Measurements from ENCODE around the gene PRR36.
"Not testable (repeated sequence)": the region's sequence is repeated elsewhere in the genome, so short reads cannot be mapped to it uniquely, and the experiment has no call there.

Gene PRR36

GRCh38 chr19:7903244-7904073 lies 29.3 kb upstream of the PRR36 start, which contains the start of gene MAP2K7:
MAP2K7 (plus strand) TSS chr19:7903877; CDS start chr19:7903945, 68 bp downstream.
- peak within 1 kb of the TSS; percentile 91 for H3K27ac ChIP-seq (ENCODE audit: low read length)
- H3K36me3 ChIP-seq (ENCODE audit: insufficient read depth, low read depth, low read length), result peaks cover 4% of the 10 kb centered on the region; the same call in 1 of the 2 replicates
- H3K9me3 ChIP-seq (ENCODE audit: insufficient read depth, low read depth, low read length), result no peaks in the 10 kb centered on the region
- H3K4me1 ChIP-seq (ENCODE audit: insufficient read depth, low read length), result peaks cover 7% of the 10 kb centered on the region
- H3K9ac ChIP-seq (ENCODE audit: low read depth, low read length), result peak within 1 kb of the TSS; percentile 95
- peaks cover 4% of the 10 kb centered on the region; the same call in 1 of the 2 replicates for H3K27me3 ChIP-seq (ENCODE audit: insufficient read depth, low read length)
- H3K4me3 ChIP-seq (ENCODE audit: low read length), result peak within 1 kb of the TSS; percentile 76

DNA sequence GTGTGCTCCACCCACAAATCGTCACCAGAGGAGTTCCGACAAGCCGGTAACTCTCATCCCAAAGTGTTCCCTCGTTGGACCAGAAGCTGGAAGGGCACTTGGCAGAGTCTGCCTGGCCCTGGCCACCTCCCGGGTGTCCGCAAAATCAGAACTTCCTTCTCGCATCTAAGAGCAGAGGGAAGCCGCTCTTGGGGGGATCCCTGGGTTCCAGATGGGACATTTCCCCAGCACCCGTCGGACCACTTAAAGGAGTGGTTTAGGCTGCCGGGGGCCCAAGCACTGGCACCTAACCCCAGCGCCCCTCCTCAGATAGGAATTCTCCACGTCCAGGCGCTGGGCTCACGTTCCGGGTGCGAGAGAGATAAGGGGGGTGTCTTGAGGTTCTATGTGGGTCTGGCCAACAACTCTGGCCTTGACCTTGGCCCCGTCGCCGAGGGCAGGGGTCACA lies 28.6 kb upstream of the PRR36 start:
- Histone ChIP-seq H3K36me3 (ENCODE audit: insufficient read depth, low read depth, low read length) (peaks cover 4% of the 10 kb centered on the region; the same call in 1 of the 2 replicates), H3K9me3 (ENCODE audit: insufficient read depth, low read depth, low read length) (no peaks in the 10 kb centered on the region), H3K9ac (ENCODE audit: low read depth, low read length) (peak overlapping the region; percentile 95), H3K27me3 (ENCODE audit: insufficient read depth, low read length) (peaks cover 4% of the 10 kb centered on the region; the same call in 1 of the 2 replicates), H3K4me3 (ENCODE audit: low read length) (peak overlapping the region; percentile 76), H3K4me1 (ENCODE audit: insufficient read depth, low read length) (peaks cover 7% of the 10 kb centered on the region), H3K27ac (ENCODE audit: low read length) (peak overlapping the region; percentile 91)

GRCh38 chr19:7901337-7901736 lies 27.1 kb upstream of the PRR36 start:
- Histone ChIP-seq H3K36me3 (ENCODE audit: insufficient read depth, low read depth, low read length) (peaks cover 2% of the 10 kb centered on the region; the same call in 1 of the 2 replicates), H3K4me3 (ENCODE audit: low read length) (no peak overlapping the region), H3K4me1 (ENCODE audit: insufficient read depth, low read length) (peaks cover 7% of the 10 kb centered on the region), H3K27me3 (ENCODE audit: insufficient read depth, low read length) (peaks cover 4% of the 10 kb centered on the region; the same call in 1 of the 2 replicates), H3K9ac (ENCODE audit: low read depth, low read length) (no peak overlapping the region), H3K27ac (ENCODE audit: low read length) (no peak overlapping the region), H3K9me3 (ENCODE audit: insufficient read depth, low read depth, low read length) (no peaks in the 10 kb centered on the region)

DNA sequence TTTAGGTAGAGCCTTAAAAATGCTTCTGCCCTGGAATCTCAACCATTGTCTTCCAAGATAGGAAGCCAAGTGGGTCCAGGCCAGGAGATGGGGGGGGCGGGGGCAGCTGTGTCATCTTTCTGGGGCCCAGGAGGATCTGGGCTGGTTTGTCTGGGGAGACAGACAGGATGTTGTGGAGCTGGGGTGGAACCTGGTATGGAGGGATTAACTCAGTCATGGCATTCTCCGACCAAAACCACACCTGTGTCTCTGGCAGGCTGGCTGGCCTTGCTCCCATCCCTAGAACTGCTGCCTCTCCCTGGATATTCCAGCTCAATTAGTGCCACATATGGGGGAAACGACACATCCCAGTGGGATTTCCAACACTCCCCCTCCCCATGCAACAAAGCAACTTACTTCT lies 26.7 kb upstream of the PRR36 start:
- no peaks in the 10 kb centered on the region for H3K9me3 ChIP-seq (ENCODE audit: insufficient read depth, low read depth, low read length)
- no peak overlapping the region for H3K27ac ChIP-seq (ENCODE audit: low read length)
- no peak overlapping the region for H3K4me3 ChIP-seq (ENCODE audit: low read length)
- H3K36me3 ChIP-seq (ENCODE audit: insufficient read depth, low read depth, low read length), result no peaks in the 10 kb centered on the region
- no peak overlapping the region for H3K9ac ChIP-seq (ENCODE audit: low read depth, low read length)
- H3K27me3 ChIP-seq (ENCODE audit: insufficient read depth, low read length), result peaks cover 4% of the 10 kb centered on the region; the same call in 1 of the 2 replicates
- H3K4me1 ChIP-seq (ENCODE audit: insufficient read depth, low read length), result peaks cover 7% of the 10 kb centered on the region

DNA sequence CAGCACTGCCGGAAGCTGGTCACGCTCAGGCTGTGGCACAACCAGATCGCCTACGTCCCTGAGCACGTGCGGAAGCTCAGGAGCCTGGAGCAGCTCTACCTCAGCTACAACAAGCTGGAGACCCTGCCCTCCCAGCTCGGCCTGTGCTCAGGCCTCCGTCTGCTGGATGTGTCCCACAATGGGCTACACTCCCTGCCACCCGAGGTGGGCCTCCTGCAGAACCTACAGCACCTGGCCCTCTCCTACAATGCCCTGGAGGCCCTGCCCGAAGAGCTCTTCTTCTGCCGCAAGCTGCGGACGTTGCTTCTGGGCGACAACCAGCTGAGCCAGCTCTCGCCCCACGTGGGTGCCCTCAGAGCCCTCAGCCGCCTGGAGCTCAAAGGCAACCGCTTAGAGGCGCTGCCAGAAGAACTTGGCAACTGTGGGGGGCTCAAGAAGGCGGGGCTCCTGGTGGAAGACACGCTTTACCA lies 26.2 kb upstream of the PRR36 start:
- Histone ChIP-seq H3K27ac (ENCODE audit: low read length) (no peak overlapping the region), H3K27me3 (ENCODE audit: insufficient read depth, low read length) (peaks cover 4% of the 10 kb centered on the region; the same call in 1 of the 2 replicates), H3K9ac (ENCODE audit: low read depth, low read length) (no peak overlapping the region), H3K36me3 (ENCODE audit: insufficient read depth, low read depth, low read length) (no peaks in the 10 kb centered on the region), H3K4me1 (ENCODE audit: insufficient read depth, low read length) (peaks cover 7% of the 10 kb centered on the region), H3K4me3 (ENCODE audit: low read length) (no peak overlapping the region), H3K9me3 (ENCODE audit: insufficient read depth, low read depth, low read length) (no peaks in the 10 kb centered on the region)

- Histone ChIP-seq H3K9me3 (ENCODE audit: insufficient read depth, low read depth, low read length) (no peaks in the 10 kb centered on the region), H3K4me1 (ENCODE audit: insufficient read depth, low read length) (peaks cover 4% of the 10 kb centered on the region), H3K9ac (ENCODE audit: low read depth, low read length) (no peak overlapping the region), H3K4me3 (ENCODE audit: low read length) (no peak overlapping the region), H3K27me3 (ENCODE audit: insufficient read depth, low read length) (peaks cover 4% of the 10 kb centered on the region; the same call in 1 of the 2 replicates), H3K27ac (ENCODE audit: low read length) (no peak overlapping the region), H3K36me3 (ENCODE audit: insufficient read depth, low read depth, low read length) (no peaks in the 10 kb centered on the region)
Observed at GRCh38 chr19:7899751-7900378, 25.7 kb upstream of the PRR36 start.

DNA sequence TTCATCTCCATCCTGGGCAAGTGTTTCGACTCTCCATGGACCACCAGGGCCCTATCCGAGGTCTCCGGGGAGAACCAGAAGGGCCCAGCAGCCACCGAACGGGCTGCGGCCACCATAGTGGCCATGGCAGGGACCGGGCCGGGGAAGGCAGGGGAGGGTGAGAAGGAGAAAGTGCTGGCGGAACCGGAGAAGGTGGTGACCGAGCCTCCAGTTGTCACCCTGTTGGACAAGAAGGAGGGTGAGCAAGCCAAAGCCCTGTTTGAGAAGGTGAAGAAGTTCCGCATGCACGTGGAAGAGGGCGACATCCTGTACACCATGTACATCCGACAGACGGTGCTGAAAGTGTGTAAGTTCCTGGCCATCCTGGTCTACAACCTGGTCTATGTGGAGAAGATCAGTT lies 24.8 kb upstream of the PRR36 start:
- Histone ChIP-seq H3K27me3 (ENCODE audit: insufficient read depth, low read length) (peaks cover 4% of the 10 kb centered on the region; the same call in 1 of the 2 replicates), H3K4me1 (ENCODE audit: insufficient read depth, low read length) (no peaks in the 10 kb centered on the region), H3K9me3 (ENCODE audit: insufficient read depth, low read depth, low read length) (no peaks in the 10 kb centered on the region), H3K4me3 (ENCODE audit: low read length) (no peak overlapping the region), H3K36me3 (ENCODE audit: insufficient read depth, low read depth, low read length) (no peaks in the 10 kb centered on the region), H3K27ac (ENCODE audit: low read length) (no peak overlapping the region), H3K9ac (ENCODE audit: low read depth, low read length) (no peak overlapping the region)

DNA sequence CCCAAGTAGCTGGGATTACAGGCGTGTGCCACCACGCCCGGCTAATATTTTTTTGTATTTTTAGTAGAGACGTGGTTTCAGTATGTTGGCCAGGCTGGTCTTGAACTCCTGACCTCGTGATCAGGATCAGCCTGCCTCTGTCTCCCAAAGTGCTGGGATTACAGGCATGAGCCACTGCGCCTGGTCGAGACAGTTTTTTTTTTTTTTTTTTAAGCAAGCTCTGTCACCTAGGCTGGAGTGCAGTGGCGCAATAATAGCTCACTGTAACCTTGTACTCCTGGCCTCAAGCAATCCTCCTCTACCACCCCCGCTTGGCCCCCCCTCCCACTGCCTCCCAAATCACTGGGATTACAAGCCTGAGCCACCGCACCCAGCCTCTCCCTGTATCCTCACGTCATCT lies 23.1 kb upstream of the PRR36 start:
- Histone ChIP-seq H3K36me3 (ENCODE audit: insufficient read depth, low read depth, low read length) (no peaks in the 10 kb centered on the region), H3K4me1 (ENCODE audit: insufficient read depth, low read length) (no peaks in the 10 kb centered on the region), H3K4me3 (ENCODE audit: low read length) (no peak overlapping the region), H3K9ac (ENCODE audit: low read depth, low read length) (no peak overlapping the region), H3K27me3 (ENCODE audit: insufficient read depth, low read length) (no peaks in the 10 kb centered on the region), H3K27ac (ENCODE audit: low read length) (no peak overlapping the region), H3K9me3 (ENCODE audit: insufficient read depth, low read depth, low read length) (no peaks in the 10 kb centered on the region)

- H3K27me3 ChIP-seq (ENCODE audit: insufficient read depth, low read length), result no peaks in the 10 kb centered on the region
- no peaks in the 10 kb centered on the region for H3K4me1 ChIP-seq (ENCODE audit: insufficient read depth, low read length)
- no peaks in the 10 kb centered on the region for H3K9me3 ChIP-seq (ENCODE audit: insufficient read depth, low read depth, low read length)
- H3K27ac ChIP-seq (ENCODE audit: low read length), result no peak overlapping the region
- no peak overlapping the region for H3K4me3 ChIP-seq (ENCODE audit: low read length)
- no peaks in the 10 kb centered on the region for H3K36me3 ChIP-seq (ENCODE audit: insufficient read depth, low read depth, low read length)
- no peak overlapping the region for H3K9ac ChIP-seq (ENCODE audit: low read depth, low read length)
Observed at GRCh38 chr19:7895565-7895964, 21.4 kb upstream of the PRR36 start.

GRCh38 chr19:7894612-7895309 lies 20.6 kb upstream of the PRR36 start:
- H3K27ac ChIP-seq (ENCODE audit: low read length), result no peak overlapping the region
- H3K4me3 ChIP-seq (ENCODE audit: low read length), result no peak overlapping the region
- no peak overlapping the region for H3K9ac ChIP-seq (ENCODE audit: low read depth, low read length)

GRCh38 chr19:7893362-7894101 lies 19.3 kb upstream of the PRR36 start:
- not testable (repeated sequence) for H3K9ac ChIP-seq (ENCODE audit: low read depth, low read length); H3K36me3 ChIP-seq (ENCODE audit: insufficient read depth, low read depth, low read length); H3K27ac ChIP-seq (ENCODE audit: low read length); H3K9me3 ChIP-seq (ENCODE audit: insufficient read depth, low read depth, low read length); H3K4me3 ChIP-seq (ENCODE audit: low read length); H3K4me1 ChIP-seq (ENCODE audit: insufficient read depth, low read length)
- H3K27me3 ChIP-seq (ENCODE audit: insufficient read depth, low read length), result peaks cover 13% of the 10 kb centered on the region

More at GRCh38 chr19:7894612-7895309, 20.6 kb upstream of the PRR36 start:
- Histone ChIP-seq H3K9me3 (ENCODE audit: insufficient read depth, low read depth, low read length) (no peaks in the 10 kb centered on the region), H3K27me3 (ENCODE audit: insufficient read depth, low read length) (0 out of 2 replicates have a peak, but pooled peaks cover under 1% of the 10 kb centered on the region), H3K36me3 (ENCODE audit: insufficient read depth, low read depth, low read length) (no peaks in the 10 kb centered on the region), H3K4me1 (ENCODE audit: insufficient read depth, low read length) (no peaks in the 10 kb centered on the region)

Data from iPS-20b (cell line).